Activated CD4-positive, alpha-beta T cell treated with anti-CD3 and anti-CD28 coated beads, Interleukin-10, Interleukin-2, amounts not matched to agents 100 ng/mL and 50 ng/mL, durations not matched to agents 16 hours and 8 hours (primary cell): ENCODE data around the gene ZNF740.
"Not testable (repeated sequence)": the region's sequence is repeated elsewhere in the genome, so short reads cannot be mapped to it uniquely, and the experiment has no call there.

Experiments
- DNase-seq: peaks from one replicate; pipeline ENCODE4 v3.0.0-alpha.2; 2020

ZNF740 gene

GRCh38 chr12:53173085-53173715, 7.3 kb upstream of the ZNF740 start:
- DNase-seq: no peak

GRCh38 chr12:53174881-53175491, 5.5 kb upstream of the ZNF740 start:
- peak; percentile 30 for DNase-seq

GRCh38 chr12:53176750-53177149, 3.8 kb upstream of the ZNF740 start:
- no peak for DNase-seq

- DNase-seq: not testable (repeated sequence)
Measured at GRCh38 chr12:53177447-53177846, 3.1 kb upstream of the ZNF740 start.

GRCh38 chr12:53178803-53179202, 1.7 kb upstream of the ZNF740 start:
- DNase-seq: not testable (repeated sequence)

GRCh38 chr12:53179687-53180219, 769 bp upstream of the ZNF740 start:
- DNase-seq: no peak

GRCh38 chr12:53180931-53181645, 566 bp downstream of the ZNF740 start:
- peak; percentile 89 for DNase-seq

- no peak for DNase-seq
Measured at GRCh38 chr12:53181935-53182334, 1.4 kb downstream of the ZNF740 start.

GRCh38 chr12:53182903-53183302, 2.4 kb downstream of the ZNF740 start:
- DNase-seq: no peak

GRCh38 chr12:53184828-53185227, 4.3 kb downstream of the ZNF740 start:
- no peak for DNase-seq

- DNase-seq: no peak
Measured at GRCh38 chr12:53185582-53186153, 5.1 kb downstream of the ZNF740 start.

GRCh38 chr12:53186745-53187144, 6.2 kb downstream of the ZNF740 start:
- no peak for DNase-seq

GRCh38 chr12:53187145-53187899, 6.8 kb downstream of the ZNF740 start:
- DNase-seq: no peak

- DNase-seq: peak; percentile 56
Measured at GRCh38 chr12:53190108-53190729, 9.7 kb downstream of the ZNF740 start.

- no peak for DNase-seq
Measured at GRCh38 chr12:53191096-53191884, 10.8 kb downstream of the ZNF740 start.

- DNase-seq: no peak
Measured at GRCh38 chr12:53191885-53192530, 11.5 kb downstream of the ZNF740 start.

GRCh38 chr12:53192531-53193021, 12.1 kb downstream of the ZNF740 start:
- no peak for DNase-seq

- DNase-seq: no peak
Measured at GRCh38 chr12:53193040-53193439, 12.5 kb downstream of the ZNF740 start.

- DNase-seq: no peak
Measured at GRCh38 chr12:53193985-53194716, 13.6 kb downstream of the ZNF740 start.

- DNase-seq: no peak
Measured at GRCh38 chr12:53194973-53195372, 14.5 kb downstream of the ZNF740 start.
